B cell (primary cell): ENCODE results near the gene TGFA.

Source experiments
- EZH2 ChIP-seq: IDR thresholded peaks from 2 replicates; pipeline ENCODE4 v1.6.1; 2012; ENCODE audit warnings: borderline replicate concordance, low read depth, mild to moderate bottlenecking, moderate library complexity, low read length; ENCODE audit not compliant: insufficient read depth, poor library complexity, severe bottlenecking
- TF ChIP-seq, protein P1 (sequence below): fragments of 200-600 bp; IDR thresholded peaks from one replicate; pipeline ENCODE4 v1.8.0; 2022; ENCODE audit warnings: antibody characterized with exemption, mild to moderate bottlenecking

DNA sequence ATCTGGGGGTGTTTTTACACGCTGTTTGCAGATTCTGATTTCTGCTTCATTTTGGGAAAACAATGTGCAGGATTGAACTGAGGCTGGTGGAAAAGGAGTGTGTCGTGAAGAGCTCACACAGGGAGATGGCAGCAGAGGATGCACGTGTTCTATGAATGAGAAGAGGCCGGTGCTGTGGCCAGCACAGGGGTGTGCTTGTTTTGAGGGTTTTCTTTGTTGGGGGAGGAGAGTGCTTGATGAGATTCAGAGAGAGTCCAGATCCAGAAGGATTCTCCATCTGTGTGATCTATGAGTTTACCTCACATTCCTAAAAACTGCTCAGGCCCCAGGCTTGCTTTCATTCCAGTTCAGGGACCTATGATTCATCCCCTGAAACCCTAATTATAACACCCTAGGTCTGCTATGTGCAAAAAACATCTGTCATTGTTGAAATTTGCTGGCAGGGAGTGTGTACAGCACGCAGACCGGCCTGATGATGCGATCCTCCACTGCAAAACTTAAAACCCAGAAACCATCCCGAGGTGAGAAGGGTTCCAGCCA is 12.1 kb downstream of the TGFA start:
- TF ChIP-seq, protein P1, sequence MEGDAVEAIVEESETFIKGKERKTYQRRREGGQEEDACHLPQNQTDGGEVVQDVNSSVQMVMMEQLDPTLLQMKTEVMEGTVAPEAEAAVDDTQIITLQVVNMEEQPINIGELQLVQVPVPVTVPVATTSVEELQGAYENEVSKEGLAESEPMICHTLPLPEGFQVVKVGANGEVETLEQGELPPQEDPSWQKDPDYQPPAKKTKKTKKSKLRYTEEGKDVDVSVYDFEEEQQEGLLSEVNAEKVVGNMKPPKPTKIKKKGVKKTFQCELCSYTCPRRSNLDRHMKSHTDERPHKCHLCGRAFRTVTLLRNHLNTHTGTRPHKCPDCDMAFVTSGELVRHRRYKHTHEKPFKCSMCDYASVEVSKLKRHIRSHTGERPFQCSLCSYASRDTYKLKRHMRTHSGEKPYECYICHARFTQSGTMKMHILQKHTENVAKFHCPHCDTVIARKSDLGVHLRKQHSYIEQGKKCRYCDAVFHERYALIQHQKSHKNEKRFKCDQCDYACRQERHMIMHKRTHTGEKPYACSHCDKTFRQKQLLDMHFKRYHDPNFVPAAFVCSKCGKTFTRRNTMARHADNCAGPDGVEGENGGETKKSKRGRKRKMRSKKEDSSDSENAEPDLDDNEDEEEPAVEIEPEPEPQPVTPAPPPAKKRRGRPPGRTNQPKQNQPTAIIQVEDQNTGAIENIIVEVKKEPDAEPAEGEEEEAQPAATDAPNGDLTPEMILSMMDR = no peak
- TF ChIP-seq EZH2 = no peak
